OCI-LY1 (cell line): Measurements from ENCODE around the gene POLR3E.
"Not testable (repeated sequence)": the region's sequence is repeated elsewhere in the genome, so short reads cannot be mapped to it uniquely, and the experiment has no call there.

Source experiments
- H2AFZ ChIP-seq: fragments of 200-600 bp; sonication (generic), shearing (Covaris generic); 2 replicates; pipeline ENCODE4 v1.6.0; 2014; ENCODE audit warnings: antibody characterized with exemption, mild to moderate bottlenecking, low read length
- H3F3A ChIP-seq: fragments of 200-600 bp; sonication (generic), shearing (Covaris generic); 2 replicates; pipeline ENCODE4 v1.6.0; 2014; ENCODE audit warnings: mild to moderate bottlenecking, antibody characterized with exemption, low read length, moderate library complexity; ENCODE audit not compliant: insufficient read depth
- H3K27ac ChIP-seq: fragments of 200-600 bp; sonication (generic); 2 replicates; pipeline ENCODE4 v1.5.1; 2014; ENCODE audit warnings: low read length, mixed run types, mild to moderate bottlenecking, low read depth; ENCODE audit not compliant: poor library complexity, severe bottlenecking
- H3K27me3 ChIP-seq: fragments of 200-600 bp; sonication (generic); 2 replicates; pipeline ENCODE4 v1.6.0; 2014; ENCODE audit warnings: antibody characterized with exemption, mild to moderate bottlenecking, low read length, moderate library complexity; ENCODE audit not compliant: insufficient read depth
- H3K36me3 ChIP-seq: fragments of 200-600 bp; sonication (generic); 2 replicates; pipeline ENCODE4 v1.6.1; 2014; ENCODE audit warnings: mild to moderate bottlenecking, antibody characterized with exemption, low read length, moderate library complexity, mixed read lengths; ENCODE audit not compliant: insufficient read depth
- H3K4me1 ChIP-seq: fragments of 200-600 bp; sonication (generic); 2 replicates; pipeline ENCODE4 v1.5.1; 2014; ENCODE audit warnings: mild to moderate bottlenecking, low read length, moderate library complexity; ENCODE audit not compliant: insufficient read depth, severe bottlenecking
- H3K4me2 ChIP-seq: fragments of 200-600 bp; sonication (generic), shearing (Covaris generic); 2 replicates; pipeline ENCODE4 v1.6.1; 2014; ENCODE audit warnings: low read length
- H3K4me3 ChIP-seq: fragments of 200-600 bp; sonication (generic); 2 replicates; pipeline ENCODE4 v1.5.1; 2014; ENCODE audit warnings: low read length, low read depth, mild to moderate bottlenecking, mixed read lengths; ENCODE audit not compliant: poor library complexity, severe bottlenecking
- H3K79me2 ChIP-seq: fragments of 200-600 bp; shearing (Covaris generic); 2 replicates; pipeline ENCODE4 v1.6.1; 2016; ENCODE audit warnings: mixed run types, low read length, mixed read lengths; ENCODE audit not compliant: insufficient read depth
- H3K9ac ChIP-seq: fragments of 200-600 bp; sonication (generic), shearing (Covaris generic); 2 replicates; pipeline ENCODE4 v1.6.1; 2014; ENCODE audit warnings: mild to moderate bottlenecking, low read length, mixed read lengths
- H3K9me2 ChIP-seq: fragments of 200-600 bp; sonication (generic), shearing (Covaris generic); 2 replicates; pipeline ENCODE4 v1.6.1; 2014; ENCODE audit warnings: low read depth, mild to moderate bottlenecking, low read length, mixed read lengths
- H3K9me3 ChIP-seq: fragments of 200-600 bp; shearing (Covaris generic); 2 replicates; pipeline ENCODE4 v1.6.1; 2014; ENCODE audit warnings: low read length, mixed read lengths
- H4K20me1 ChIP-seq: fragments of 200-600 bp; sonication (generic), shearing (Covaris generic); 2 replicates; pipeline ENCODE4 v1.6.0; 2016; ENCODE audit warnings: mild to moderate bottlenecking, low read length; ENCODE audit not compliant: insufficient read depth
- EZH2 ChIP-seq: fragments of 200-600 bp; sonication (generic), shearing (Covaris generic); IDR thresholded peaks from 2 replicates; pipeline ENCODE4 v1.8.0; 2017; ENCODE audit warnings: borderline replicate concordance, mixed run types, mild to moderate bottlenecking, antibody characterized with exemption, low read length, moderate library complexity, mixed read lengths
- TF ChIP-seq, protein P1 (sequence below): fragments of 200-600 bp; sonication (generic), shearing (Covaris generic); IDR thresholded peaks from 2 replicates; pipeline ENCODE4 v1.5.1; 2017; ENCODE audit warnings: mild to moderate bottlenecking, antibody characterized with exemption, low read length, moderate library complexity, mixed read lengths

POLR3E gene

DNA sequence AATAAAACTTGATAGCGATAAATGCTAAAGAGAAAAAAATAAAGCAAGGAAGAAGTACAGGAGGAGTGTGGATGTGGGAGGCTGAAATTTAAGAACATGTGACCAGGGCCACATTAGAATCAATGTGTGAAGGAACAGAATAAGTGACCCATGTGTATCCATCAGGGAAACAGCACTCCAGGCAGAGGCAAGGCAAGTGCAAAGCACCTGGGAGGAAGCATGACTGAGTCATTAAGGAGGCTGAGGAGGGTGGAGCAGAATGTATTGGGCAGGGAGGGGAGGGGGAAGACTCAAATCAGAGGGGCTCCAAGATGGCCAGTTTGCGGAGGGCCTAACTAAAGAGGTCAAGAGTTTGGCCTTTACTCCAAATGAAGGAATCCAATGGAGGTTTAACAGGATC, 69.2 kb downstream of the POLR3E start:
- no peak overlapping the region for H3K4me2 ChIP-seq

DNA sequence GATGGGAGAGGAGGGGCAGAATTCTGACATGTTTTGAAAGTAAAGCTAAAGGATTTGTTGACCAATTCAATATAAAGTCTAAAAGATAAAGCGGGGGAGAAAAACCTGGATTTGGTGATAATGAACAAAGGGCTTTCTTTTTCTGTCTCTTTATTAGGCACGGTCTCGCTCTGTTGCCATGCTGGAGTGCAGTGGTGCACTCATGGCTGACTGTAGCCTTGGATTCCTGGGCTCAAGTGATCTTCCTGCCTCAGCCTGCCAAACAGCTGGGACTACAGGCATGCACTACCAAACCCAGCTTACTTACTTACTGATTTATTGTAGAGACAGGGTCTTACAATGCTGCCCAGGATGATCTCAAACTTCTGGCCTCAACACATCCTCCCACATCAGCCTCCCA, 69.7 kb downstream of the POLR3E start:
- H3K4me2 ChIP-seq, result no peak overlapping the region
- H3K9me2 ChIP-seq, result no peaks in the 10 kb centered on the region
- peaks cover 59% of the 10 kb centered on the region for H3K36me3 ChIP-seq
- no peak overlapping the region for H3K27ac ChIP-seq
- H3K4me1 ChIP-seq, result peaks cover 32% of the 10 kb centered on the region
- H3K9me3 ChIP-seq, result no peaks in the 10 kb centered on the region
- no peak overlapping the region for H3K4me3 ChIP-seq
- H3F3A ChIP-seq, result no peaks in the 10 kb centered on the region
- peaks cover 57% of the 10 kb centered on the region for H3K79me2 ChIP-seq
- no peak for TF ChIP-seq EZH2
- TF ChIP-seq, protein P1, sequence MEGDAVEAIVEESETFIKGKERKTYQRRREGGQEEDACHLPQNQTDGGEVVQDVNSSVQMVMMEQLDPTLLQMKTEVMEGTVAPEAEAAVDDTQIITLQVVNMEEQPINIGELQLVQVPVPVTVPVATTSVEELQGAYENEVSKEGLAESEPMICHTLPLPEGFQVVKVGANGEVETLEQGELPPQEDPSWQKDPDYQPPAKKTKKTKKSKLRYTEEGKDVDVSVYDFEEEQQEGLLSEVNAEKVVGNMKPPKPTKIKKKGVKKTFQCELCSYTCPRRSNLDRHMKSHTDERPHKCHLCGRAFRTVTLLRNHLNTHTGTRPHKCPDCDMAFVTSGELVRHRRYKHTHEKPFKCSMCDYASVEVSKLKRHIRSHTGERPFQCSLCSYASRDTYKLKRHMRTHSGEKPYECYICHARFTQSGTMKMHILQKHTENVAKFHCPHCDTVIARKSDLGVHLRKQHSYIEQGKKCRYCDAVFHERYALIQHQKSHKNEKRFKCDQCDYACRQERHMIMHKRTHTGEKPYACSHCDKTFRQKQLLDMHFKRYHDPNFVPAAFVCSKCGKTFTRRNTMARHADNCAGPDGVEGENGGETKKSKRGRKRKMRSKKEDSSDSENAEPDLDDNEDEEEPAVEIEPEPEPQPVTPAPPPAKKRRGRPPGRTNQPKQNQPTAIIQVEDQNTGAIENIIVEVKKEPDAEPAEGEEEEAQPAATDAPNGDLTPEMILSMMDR, result no peak
- H2AFZ ChIP-seq, result no peak overlapping the region
- H3K9ac ChIP-seq, result no peak overlapping the region
- no peaks in the 10 kb centered on the region for H3K27me3 ChIP-seq
- no peaks in the 10 kb centered on the region for H4K20me1 ChIP-seq

More for the DNA sequence above, 69.2 kb downstream of the POLR3E start:
- Histone ChIP-seq H3K79me2 (peaks cover 55% of the 10 kb centered on the region), H3F3A (no peaks in the 10 kb centered on the region), H3K36me3 (peaks cover 58% of the 10 kb centered on the region), H3K9me2 (no peaks in the 10 kb centered on the region), H3K4me1 (peaks cover 29% of the 10 kb centered on the region), H3K27me3 (no peaks in the 10 kb centered on the region), H3K4me3 (no peak overlapping the region), H3K27ac (no peak overlapping the region), H2AFZ (no peak overlapping the region), H3K9me3 (no peaks in the 10 kb centered on the region), H3K9ac (no peak overlapping the region), H4K20me1 (no peaks in the 10 kb centered on the region)
- TF ChIP-seq, protein P1, result no peak
- no peak for TF ChIP-seq EZH2

DNA sequence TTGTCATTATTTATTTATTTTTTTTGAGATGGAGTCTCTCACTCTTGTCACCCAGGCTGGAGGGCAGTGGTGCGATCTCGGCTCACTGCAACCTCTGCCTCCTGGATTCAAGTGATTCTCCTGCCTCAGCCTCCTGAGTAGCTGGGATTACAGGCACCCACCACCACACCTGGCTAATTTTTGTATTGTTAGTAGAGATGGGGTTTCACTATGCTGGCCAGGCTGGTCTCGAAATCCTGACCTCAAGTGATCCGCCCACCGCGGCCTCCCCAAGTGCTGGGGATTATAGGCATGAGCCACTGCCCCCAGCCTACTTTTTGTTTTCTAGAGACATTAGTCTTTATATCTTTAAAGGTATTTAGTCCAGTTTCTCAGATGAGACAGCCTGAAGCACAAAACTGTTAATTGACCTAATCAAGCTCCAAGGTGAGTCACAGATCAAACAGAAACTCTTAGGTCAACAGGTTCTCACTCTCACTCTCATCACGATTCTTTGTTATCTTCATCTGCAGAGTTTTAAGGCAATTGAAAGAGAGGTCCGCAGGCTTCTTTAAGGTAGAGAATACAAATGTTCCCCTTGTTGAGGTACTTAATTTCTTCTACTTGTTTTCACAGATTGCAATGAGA, 71.1 kb downstream of the POLR3E start:
- H3K4me3 ChIP-seq, H3K9ac ChIP-seq, H2AFZ ChIP-seq, H3K27me3 ChIP-seq, H3F3A ChIP-seq, H3K9me3 ChIP-seq, H3K9me2 ChIP-seq, H4K20me1 ChIP-seq, H3K4me2 ChIP-seq: not testable (repeated sequence)
- peaks cover 46% of the 10 kb centered on the region for H3K36me3 ChIP-seq
- peaks cover 46% of the 10 kb centered on the region for H3K4me1 ChIP-seq
- peaks cover 71% of the 10 kb centered on the region for H3K79me2 ChIP-seq
- peak overlapping the region; percentile 74 for H3K27ac ChIP-seq

DNA sequence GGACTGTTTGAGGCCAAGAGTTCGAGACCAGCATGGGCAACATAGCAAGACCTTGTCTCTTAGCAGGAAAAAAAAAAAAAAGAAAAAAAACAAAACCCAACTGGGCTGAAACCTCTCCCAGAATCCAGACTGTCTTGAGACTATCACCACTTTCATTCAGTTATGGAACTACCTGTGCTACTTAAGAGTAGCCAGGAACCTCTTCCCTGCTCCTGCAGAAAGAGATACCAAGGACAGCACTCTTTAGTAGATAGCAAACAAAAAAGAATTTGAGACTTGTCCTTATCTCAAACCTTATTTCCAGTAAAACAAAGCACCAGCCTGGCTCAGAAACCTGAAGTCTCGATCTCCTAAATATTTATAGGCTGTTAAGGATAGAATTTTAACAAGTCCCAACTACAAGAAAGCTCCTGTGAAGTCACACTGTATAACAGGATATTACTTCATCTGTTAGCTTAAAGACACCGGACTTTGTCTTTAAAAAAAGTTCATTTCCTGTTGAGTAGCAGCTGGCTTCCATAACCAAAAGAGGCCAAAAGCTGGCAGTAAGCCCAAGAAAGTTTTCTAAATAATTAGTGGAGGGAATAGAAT, 72.1 kb downstream of the POLR3E start:
- H3K9me2 ChIP-seq, result no peaks in the 10 kb centered on the region
- H3K27ac ChIP-seq, result peak overlapping the region; percentile 74
- H3K27me3 ChIP-seq, result no peaks in the 10 kb centered on the region
- peaks cover 36% of the 10 kb centered on the region for H3K36me3 ChIP-seq
- H3K4me2 ChIP-seq, result peak overlapping the region; percentile 53
- peaks cover 48% of the 10 kb centered on the region for H3K4me1 ChIP-seq
- TF ChIP-seq, protein P1, result no peak
- no peak for TF ChIP-seq EZH2
- peak overlapping the region; percentile 16 for H3K4me3 ChIP-seq
- no peaks in the 10 kb centered on the region for H3F3A ChIP-seq
- H2AFZ ChIP-seq, result no peak overlapping the region
- H3K9ac ChIP-seq, result peak overlapping the region; percentile 27; the same call in 1 of the 2 replicates
- no peaks in the 10 kb centered on the region for H4K20me1 ChIP-seq
- peaks cover 79% of the 10 kb centered on the region for H3K79me2 ChIP-seq
- no peaks in the 10 kb centered on the region for H3K9me3 ChIP-seq
